IPS-18a (cell line): Measurements from ENCODE around the gene C20orf204.

Source experiments
- H3K27ac ChIP-seq: one replicate; pipeline ENCODE4 v1.5.1; 2013; ENCODE audit warnings: low read length
- H3K27me3 ChIP-seq: one replicate; pipeline ENCODE4 v1.6.1; 2013; ENCODE audit warnings: mild to moderate bottlenecking, low read length; ENCODE audit not compliant: control insufficient read depth, insufficient read depth
- H3K36me3 ChIP-seq: one replicate; pipeline ENCODE4 v1.6.1; 2013; ENCODE audit warnings: low read depth, low read length; ENCODE audit not compliant: control insufficient read depth
- H3K4me1 ChIP-seq: one replicate; pipeline ENCODE4 v1.6.1; 2013; ENCODE audit warnings: low read depth, low read length; ENCODE audit not compliant: control insufficient read depth
- H3K4me3 ChIP-seq: one replicate; pipeline ENCODE4 v1.5.1; 2013; ENCODE audit warnings: low read length
- H3K9ac ChIP-seq: one replicate; pipeline ENCODE4 v1.6.1; 2013; ENCODE audit warnings: mild to moderate bottlenecking, low read length, moderate library complexity
- H3K9me3 ChIP-seq: one replicate; pipeline ENCODE4 v1.6.1; 2013; ENCODE audit warnings: low read depth, low read length; ENCODE audit not compliant: control insufficient read depth

The C20orf204 gene

DNA sequence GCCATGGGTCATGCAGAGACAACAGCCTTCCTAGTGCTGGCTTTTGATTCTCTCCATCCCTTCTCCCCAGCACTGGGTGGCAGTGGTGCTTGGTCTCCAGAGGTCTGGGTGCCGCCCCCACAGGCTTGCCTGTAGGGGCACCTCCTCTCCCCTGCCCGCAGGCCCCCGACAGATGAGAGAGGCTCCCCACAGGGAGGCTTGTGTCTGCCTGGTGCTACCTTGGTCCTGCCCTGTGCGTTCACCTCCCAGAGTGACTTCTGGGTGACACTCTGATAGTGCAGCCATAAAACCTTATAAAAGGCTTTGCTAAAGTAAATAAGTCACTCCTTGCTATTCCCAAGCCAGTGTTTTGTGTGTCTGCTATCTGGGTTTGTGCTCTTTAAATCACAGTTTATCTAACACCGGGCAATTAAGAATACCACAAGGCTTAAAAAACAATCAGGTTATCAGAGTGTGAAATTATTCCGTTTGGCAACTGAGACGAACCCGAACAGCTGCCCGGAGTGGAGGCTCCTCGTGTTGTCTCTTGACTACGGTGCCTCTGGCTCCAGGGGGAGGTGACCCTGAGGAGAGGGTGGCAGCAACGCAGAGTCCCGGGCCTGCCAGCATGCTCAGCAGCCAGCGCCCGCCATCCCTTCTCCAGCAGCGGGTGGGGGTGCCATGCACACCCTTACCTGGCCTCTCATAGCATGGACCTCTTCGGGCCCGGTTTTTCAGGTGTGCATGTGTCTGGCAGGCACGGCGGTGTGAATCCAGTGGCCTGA is 5.4 kb upstream of the C20orf204 start:
- Histone ChIP-seq H3K27me3 (no peaks in the 10 kb centered on the region), H3K36me3 (peaks cover 56% of the 10 kb centered on the region), H3K4me3 (no peak overlapping the region), H3K9me3 (no peaks in the 10 kb centered on the region), H3K4me1 (no peaks in the 10 kb centered on the region), H3K9ac (no peak overlapping the region), H3K27ac (no peak overlapping the region)

DNA sequence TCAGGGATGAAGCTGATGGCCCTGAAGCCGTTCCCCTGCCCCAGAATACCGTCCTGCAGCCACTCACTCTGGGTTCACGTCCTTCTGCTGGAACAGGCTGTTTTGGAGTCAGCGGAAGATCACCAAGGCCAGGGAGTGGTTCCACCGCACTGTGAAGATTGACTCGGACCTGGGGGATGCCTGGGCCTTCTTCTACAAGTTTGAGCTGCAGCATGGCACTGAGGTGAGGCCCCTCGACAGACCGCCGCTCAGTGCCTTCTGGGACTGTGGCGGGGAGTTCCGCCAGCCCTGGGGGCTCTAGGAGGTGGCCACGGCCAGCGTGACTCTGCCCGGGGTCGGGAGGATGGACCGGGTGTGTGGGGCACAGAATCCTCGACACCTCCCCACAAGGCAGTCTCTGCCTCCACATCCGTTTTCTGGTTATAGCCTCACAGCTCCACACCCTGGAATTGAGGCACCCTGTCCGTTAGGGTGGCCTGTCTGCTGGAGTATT is 4.1 kb upstream of the C20orf204 start:
- H3K4me3 ChIP-seq: no peak overlapping the region
- no peak overlapping the region for H3K27ac ChIP-seq
- H3K36me3 ChIP-seq: peaks cover 47% of the 10 kb centered on the region
- H3K9me3 ChIP-seq: no peaks in the 10 kb centered on the region
- H3K27me3 ChIP-seq: peaks cover 1% of the 10 kb centered on the region
- H3K4me1 ChIP-seq: peaks cover 7% of the 10 kb centered on the region
- H3K9ac ChIP-seq: no peak overlapping the region

DNA sequence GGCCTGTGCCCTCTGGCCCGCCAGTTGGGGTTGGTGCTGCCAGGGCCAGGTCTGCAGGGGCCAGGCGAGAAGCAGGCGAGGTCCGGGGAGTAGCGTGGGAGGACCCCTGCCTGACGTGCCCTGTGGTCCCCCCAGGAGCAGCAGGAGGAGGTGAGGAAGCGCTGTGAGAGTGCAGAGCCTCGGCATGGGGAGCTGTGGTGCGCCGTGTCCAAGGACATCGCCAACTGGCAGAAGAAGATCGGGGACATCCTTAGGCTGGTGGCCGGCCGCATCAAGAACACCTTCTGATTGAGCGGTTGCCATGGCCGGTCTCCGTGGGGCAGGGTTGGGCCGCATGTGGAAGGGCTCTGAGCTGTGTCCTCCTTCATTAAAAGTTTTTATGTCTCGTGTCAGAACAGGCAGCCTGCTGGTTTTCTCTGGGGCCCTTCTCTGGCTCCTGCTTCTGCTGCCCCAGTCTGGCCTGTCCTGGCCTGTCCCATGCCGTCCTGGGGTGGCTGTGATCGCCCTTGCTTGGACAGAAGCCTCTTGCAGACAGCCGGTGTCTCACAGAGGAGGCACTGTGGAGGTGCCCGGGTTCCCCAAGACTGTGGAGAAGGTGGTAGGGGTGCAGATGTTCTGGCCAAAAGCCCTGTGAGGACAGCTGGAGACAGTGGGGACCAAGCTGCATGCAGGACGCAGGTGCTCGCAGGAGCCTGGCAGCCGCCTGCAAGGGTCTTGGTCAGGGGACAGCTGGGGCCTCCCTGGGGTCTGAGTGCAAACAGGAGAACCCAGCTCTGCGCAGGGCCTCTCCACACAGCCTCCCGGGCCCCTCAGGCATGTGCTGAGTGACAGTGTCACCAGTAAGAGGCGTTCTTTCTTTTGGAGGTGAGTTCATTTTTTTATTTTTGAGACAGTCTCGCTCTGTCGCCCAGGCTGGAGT is 3.0 kb upstream of the C20orf204 start:
- Histone ChIP-seq H3K9me3 (no peaks in the 10 kb centered on the region), H3K36me3 (peaks cover 36% of the 10 kb centered on the region), H3K4me3 (no peak overlapping the region), H3K27me3 (peaks cover 12% of the 10 kb centered on the region), H3K4me1 (peaks cover 8% of the 10 kb centered on the region), H3K27ac (no peak overlapping the region), H3K9ac (no peak overlapping the region)

DNA sequence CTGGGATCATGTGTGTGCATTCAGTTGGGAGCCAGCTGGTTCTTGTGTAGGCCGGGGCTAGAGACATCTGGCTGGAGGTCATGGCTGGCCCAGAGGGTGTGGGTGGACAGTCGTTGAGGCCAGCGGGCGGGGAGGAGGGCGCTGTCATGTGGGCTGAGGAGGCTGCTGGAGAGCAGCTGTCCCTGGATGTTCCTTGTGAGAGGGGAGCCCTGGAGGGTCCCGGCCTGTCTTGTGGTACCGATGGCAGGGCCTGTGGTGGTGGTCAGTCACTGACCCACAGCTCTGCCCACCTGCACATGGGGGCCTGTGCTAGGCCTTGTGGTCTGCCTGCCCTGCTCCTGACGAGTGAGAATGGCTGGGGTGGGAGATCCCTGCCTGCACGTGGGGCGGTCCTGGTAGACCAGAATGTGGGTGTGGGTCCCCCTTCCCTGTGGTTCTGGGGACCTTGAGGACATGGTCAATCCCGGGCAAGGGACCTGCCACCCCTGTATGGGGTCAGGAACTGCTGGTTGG is 1.9 kb upstream of the C20orf204 start:
- H3K4me3 ChIP-seq: no peak overlapping the region
- peaks cover 8% of the 10 kb centered on the region for H3K4me1 ChIP-seq
- H3K9me3 ChIP-seq: no peaks in the 10 kb centered on the region
- peaks cover 23% of the 10 kb centered on the region for H3K27me3 ChIP-seq
- peaks cover 27% of the 10 kb centered on the region for H3K36me3 ChIP-seq
- no peak overlapping the region for H3K27ac ChIP-seq
- H3K9ac ChIP-seq: no peak overlapping the region

DNA sequence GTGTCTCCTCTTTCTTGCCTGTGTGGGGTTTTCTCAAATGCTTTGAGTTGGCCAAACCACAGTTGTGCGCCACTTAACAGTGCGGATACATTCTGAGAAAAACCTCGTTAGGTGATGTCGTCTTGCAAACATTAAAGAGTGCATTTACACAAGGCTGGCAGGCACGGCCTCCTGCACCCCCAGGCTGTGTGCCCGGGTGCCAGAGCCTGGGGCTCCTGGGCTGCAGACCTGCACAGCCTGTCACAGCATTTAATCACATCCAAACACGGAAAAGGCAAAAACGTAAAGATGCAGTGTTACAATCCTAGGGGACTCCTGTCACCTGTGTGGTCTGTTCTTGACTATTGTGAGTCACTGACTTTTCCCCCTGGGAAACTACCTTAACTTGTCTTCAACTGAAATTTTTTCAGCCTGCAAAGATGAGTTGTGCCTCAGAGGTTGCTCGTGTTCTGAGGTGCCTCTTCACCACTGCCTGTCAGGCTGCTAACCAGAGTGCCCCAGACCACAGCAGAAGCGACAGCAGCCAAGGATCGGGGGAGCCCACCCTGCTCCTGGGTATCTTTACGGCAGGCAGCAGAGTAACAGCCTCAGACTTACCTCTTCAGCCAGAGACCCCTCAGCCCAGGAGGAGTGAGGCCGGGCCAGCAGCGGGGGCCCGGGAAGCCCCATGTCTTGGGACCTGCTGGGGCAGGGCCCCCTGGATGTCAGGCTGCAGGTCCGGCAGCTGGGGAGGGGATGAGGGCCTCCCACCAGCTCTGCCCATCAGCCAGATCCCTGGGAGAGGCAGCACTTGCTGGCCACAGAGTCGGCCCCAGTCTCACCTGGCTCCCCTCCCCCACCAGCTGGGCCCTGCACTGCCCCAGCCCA is 683 bp upstream of the C20orf204 start:
- H3K27ac ChIP-seq: no peak overlapping the region

DNA sequence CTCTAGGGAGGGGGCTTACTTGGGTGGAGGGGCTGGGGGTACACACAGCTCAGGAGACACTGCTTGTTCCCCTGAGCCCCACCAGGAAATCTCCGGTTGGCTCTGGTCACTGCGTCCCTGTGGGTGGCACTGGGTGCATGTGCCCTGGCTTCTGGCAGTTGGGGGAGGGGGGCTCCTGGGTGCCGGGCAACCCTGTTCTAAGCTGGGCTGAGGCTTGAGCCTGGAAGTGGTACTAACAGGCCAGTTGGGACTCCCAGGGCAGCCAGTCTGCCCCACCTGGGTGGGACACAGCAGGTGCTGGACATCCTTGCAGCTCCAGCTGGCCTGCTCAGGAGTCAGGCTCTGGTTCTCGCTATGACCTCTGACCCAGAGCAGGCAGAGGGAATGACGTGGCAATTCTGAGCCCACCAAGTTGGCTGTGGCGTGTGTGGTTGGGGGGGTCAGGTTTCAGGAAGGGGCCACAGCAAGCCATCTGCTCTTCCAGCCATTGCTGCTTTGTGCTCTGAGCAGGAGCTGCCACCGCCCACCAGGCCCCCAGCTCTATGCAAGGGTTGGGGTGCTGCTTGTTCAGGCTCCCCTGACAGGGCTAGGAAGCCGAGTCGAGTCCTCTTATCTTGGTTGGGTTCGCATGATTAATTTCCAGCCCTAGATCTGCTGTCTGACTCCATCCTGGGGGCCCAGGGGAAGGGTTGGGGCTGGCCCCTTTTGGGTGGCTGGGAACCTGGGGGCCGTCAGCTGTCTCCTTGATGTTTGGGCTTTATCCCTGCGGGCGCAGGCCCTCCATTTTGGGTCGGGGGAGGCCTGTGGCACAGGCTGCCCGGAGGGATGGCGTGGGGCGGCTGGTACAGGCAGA is 590 bp downstream of the C20orf204 start:
- Histone ChIP-seq H3K4me1 (peaks cover 12% of the 10 kb centered on the region), H3K9ac (no peak overlapping the region)

More for the DNA sequence above, 683 bp upstream of the C20orf204 start:
- no peak overlapping the region for H3K9ac ChIP-seq
- no peak overlapping the region for H3K4me3 ChIP-seq
- H3K36me3 ChIP-seq: peaks cover 16% of the 10 kb centered on the region
- no peaks in the 10 kb centered on the region for H3K9me3 ChIP-seq
- peaks cover 36% of the 10 kb centered on the region for H3K27me3 ChIP-seq
- peaks cover 12% of the 10 kb centered on the region for H3K4me1 ChIP-seq

GRCh38 chr20:64037199-64037497 is 1.2 kb downstream of the C20orf204 start:
- H3K4me1 ChIP-seq: peaks cover 16% of the 10 kb centered on the region
- H3K4me3 ChIP-seq: no peak overlapping the region
- H3K9ac ChIP-seq: no peak overlapping the region
- H3K27me3 ChIP-seq: peaks cover 54% of the 10 kb centered on the region
- H3K36me3 ChIP-seq: peaks cover 11% of the 10 kb centered on the region
- no peak overlapping the region for H3K27ac ChIP-seq
- H3K9me3 ChIP-seq: no peaks in the 10 kb centered on the region

More for the DNA sequence above, 590 bp downstream of the C20orf204 start:
- H3K9me3 ChIP-seq: no peaks in the 10 kb centered on the region
- H3K27ac ChIP-seq: no peak overlapping the region
- H3K4me3 ChIP-seq: no peak overlapping the region
- H3K36me3 ChIP-seq: peaks cover 16% of the 10 kb centered on the region
- peaks cover 48% of the 10 kb centered on the region for H3K27me3 ChIP-seq

- no peak overlapping the region for H3K27ac ChIP-seq
- peaks cover 6% of the 10 kb centered on the region for H3K36me3 ChIP-seq
- peaks cover 16% of the 10 kb centered on the region for H3K4me1 ChIP-seq
- H3K9me3 ChIP-seq: no peaks in the 10 kb centered on the region
- H3K9ac ChIP-seq: no peak overlapping the region
- H3K27me3 ChIP-seq: peaks cover 58% of the 10 kb centered on the region
- H3K4me3 ChIP-seq: peak overlapping the region; percentile 53
These were observed 1.7 kb downstream of the C20orf204 start for GRCh38 chr20:64037498-64038213.

GRCh38 chr20:64038224-64038564 is 2.2 kb downstream of the C20orf204 start:
- H3K9ac ChIP-seq: no peak overlapping the region
- peaks cover 61% of the 10 kb centered on the region for H3K27me3 ChIP-seq
- H3K36me3 ChIP-seq: peaks cover under 1% of the 10 kb centered on the region
- H3K27ac ChIP-seq: no peak overlapping the region
- H3K4me1 ChIP-seq: peaks cover 16% of the 10 kb centered on the region
- H3K9me3 ChIP-seq: no peaks in the 10 kb centered on the region
- peak overlapping the region; percentile 53 for H3K4me3 ChIP-seq
